ENCODE results near the gene RHEB.

RHEB gene

GRCh38 chr7:151477867-151478266, 41.8 kb downstream of the RHEB start:
- DNase-seq (ENCODE audit: low read depth in 1 of 2, low spot score in 1 of 2), result no peak

DNA sequence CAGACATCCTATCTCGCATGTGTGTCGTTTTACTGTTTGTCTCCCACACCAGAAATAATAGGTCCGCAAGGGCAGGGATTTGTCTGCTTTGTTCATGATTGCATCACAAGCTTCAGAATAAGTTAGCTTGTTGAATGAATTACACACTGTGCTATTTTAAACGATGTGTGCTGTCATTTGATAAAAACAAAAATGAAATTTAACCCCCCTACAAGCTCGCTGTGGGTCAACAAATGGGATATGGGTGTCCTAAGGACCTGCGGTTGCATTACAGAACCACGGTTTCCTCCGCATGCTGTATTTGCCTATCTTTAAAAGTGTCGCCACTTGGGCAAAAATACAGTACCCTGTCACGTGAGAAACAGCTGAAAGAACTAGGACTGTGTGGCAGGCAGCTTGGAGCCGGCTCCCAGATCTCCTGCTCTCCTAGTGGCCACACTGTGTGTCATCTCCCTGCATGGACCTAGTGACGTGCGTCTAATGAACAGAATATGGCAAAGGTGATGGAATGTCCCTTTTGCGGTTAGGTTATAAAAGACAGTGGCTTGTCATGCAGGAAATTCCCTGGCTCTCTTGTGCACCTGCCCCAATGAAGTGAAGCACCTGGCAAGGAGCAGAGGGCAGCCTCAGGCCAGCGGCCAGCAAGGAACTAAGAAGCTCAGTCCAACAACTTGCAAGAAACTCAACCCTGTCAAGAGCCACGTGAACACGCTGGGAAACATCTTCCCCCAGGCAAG, 46.9 kb downstream of the RHEB start:
- no peak for DNase-seq (ENCODE audit: low read depth in 1 of 2, low spot score in 1 of 2)

- DNase-seq (ENCODE audit: low read depth in 1 of 2, low spot score in 1 of 2), result no peak
Observed at GRCh38 chr7:151470711-151471110, 49.0 kb downstream of the RHEB start.

- no peak for DNase-seq (ENCODE audit: low read depth in 1 of 2, low spot score in 1 of 2)
Observed at GRCh38 chr7:151469281-151469680, 50.4 kb downstream of the RHEB start.

DNA sequence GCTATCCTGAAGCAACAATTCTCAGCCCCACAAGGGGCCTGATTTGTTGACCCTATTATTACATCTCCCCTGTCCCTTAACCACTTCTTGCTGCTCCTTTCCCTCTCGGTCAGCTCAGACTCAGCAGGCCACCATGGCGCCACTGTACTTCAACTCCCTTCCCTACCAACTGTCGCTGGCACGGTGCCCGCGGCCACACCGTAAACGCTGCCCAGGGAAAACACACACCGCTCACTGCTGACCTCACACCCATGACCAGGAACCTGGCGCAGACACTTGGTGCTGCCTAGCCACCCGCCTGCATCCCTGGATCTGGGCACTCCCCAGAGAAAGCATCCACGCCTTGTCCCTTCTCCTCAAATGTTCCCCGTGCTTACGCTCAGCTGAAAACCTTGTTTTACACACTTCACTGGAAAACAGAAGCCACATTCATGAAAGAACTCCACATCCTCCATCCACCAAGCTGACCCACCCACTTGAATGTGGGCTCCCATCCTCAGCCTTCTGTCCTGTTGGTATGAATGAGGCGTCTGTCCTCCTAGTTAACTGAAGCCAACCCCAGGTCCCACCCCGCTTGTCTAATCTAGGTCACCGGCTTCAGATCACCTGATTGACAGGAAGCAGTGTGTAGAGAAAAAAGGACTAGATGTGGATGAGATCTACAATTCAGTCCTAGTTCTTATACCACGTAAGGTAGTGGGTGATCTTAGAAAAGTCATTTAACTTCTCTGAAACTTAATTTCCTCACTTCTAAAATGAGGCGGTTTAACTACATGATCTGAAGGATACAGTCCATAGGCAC, 51.3 kb downstream of the RHEB start:
- DNase-seq (ENCODE audit: low read depth in 1 of 2, low spot score in 1 of 2), result no peak

DNA sequence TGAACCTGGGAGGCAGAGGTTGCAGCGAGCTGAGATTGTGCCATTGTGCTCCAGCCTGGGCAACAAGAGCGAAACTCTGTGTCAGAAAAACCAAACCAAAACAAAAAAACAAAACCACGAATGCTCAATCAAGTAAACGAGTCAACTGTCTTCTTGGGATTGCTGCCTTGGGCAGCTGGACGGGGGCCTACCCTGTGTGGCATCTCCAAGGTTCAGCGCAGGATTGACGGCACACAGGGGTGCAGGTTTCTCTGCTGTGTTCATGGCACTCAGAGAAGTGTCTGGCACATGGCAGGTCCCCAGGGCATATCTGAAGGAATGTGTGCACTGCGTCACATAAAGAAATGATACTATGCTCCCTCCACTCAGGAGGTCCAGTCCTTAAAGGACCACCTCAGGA, 54.5 kb downstream of the RHEB start:
- no peak for DNase-seq (ENCODE audit: low read depth in 1 of 2, low spot score in 1 of 2)

- DNase-seq (ENCODE audit: low read depth in 1 of 2, low spot score in 1 of 2), result no peak
Observed at GRCh38 chr7:151462306-151462779, 57.4 kb downstream of the RHEB start.

- DNase-seq (ENCODE audit: low read depth in 1 of 2, low spot score in 1 of 2), result no peak
Observed at GRCh38 chr7:151461942-151462230, 57.8 kb downstream of the RHEB start.

DNA sequence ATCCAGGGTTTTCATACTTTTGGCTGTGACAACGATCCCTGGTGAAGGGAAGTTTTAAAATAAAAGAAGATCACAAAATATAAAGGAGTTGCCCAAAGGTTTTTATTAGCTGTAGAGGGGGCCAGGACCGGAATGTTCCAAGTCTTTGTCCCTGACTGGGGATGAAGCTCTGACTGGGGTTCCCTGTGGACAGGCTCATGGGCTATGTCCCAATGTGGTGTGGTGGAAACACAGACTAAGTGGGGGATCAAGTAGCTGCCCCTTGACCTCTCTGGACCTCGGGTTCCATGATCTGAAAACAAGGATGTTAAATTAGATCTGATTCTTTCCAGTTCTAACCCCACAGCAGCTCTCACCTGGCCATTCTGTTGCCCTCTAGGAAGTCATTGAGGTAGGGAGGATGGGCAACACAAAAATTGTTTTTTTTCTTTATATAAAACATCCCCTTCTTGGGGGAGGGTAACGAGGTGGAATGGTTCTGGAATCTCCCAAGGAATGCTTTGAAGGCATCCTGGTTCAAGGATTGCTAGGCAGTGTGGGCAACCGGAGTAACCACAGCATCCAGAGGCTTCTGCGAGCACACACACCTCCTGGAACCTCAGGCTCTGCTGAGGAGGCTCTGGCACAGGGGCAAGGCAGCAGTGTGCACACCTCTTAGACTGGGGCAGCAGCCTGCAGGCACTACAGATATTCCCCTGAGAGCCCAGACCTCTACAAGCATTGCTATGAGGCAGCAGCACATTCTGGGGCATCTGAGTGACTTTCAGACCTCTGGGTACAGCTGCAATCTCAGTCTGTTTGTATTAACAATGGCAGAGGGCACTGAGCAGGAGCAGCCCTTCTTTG, 58.4 kb downstream of the RHEB start:
- DNase-seq (ENCODE audit: low read depth in 1 of 2, low spot score in 1 of 2), result no peak

DNA sequence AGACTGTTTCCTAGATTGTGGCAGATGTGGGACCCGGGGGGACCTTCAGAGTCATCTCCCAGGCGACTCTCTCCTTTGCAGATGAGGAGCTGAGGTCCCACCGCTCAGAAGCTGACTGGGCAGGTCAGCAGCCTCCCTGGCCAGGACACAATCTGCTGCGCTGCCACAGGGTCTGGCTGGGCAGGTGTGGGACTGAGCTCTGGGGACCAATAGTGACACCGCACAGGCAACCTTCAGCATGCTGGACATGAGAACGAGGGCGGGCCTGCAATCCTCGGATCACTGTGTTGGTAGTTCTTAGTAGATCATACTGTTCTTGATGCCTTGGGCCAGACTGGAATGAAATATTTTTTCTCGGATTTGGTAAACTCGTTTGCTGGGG, 59.2 kb downstream of the RHEB start:
- DNase-seq (ENCODE audit: low read depth in 1 of 2, low spot score in 1 of 2), result no peak

GRCh38 chr7:151459726-151460473, 59.8 kb downstream of the RHEB start:
- DNase-seq (ENCODE audit: low read depth in 1 of 2, low spot score in 1 of 2), result no peak

- DNase-seq (ENCODE audit: low read depth in 1 of 2, low spot score in 1 of 2), result no peak
Observed at GRCh38 chr7:151457534-151457933, 62.2 kb downstream of the RHEB start.

DNA sequence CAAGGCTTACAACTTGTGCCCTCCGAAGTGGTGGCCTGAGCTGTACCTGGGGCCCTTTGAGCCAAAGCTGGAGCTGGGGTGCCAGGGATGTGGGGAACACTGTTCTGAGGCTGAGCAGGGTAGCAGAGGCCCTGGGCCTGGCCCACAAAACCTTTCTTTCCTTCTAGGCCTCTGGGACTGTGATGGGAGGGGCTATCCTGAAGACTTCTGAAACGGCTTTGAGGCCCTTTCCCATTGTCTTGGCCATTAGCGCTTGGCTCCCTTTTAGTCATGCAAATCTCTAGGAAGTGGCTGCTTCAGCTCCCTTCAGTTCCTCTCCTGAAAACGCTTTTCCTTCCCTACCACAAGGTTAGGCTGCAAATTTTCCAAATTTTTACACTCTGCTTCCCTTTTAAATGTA, 62.9 kb downstream of the RHEB start:
- no peak for DNase-seq (ENCODE audit: low read depth in 1 of 2, low spot score in 1 of 2)

GRCh38 chr7:151456276-151456675, 63.4 kb downstream of the RHEB start:
- DNase-seq (ENCODE audit: low read depth in 1 of 2, low spot score in 1 of 2), result no peak

- DNase-seq (ENCODE audit: low read depth in 1 of 2, low spot score in 1 of 2), result no peak
Observed at GRCh38 chr7:151455690-151456089, 64.0 kb downstream of the RHEB start.

GRCh38 chr7:151454932-151455530, 64.7 kb downstream of the RHEB start:
- DNase-seq (ENCODE audit: low read depth in 1 of 2, low spot score in 1 of 2), result no peak

- DNase-seq (ENCODE audit: low read depth in 1 of 2, low spot score in 1 of 2), result no peak
Observed at GRCh38 chr7:151454305-151454704, 65.4 kb downstream of the RHEB start.

- DNase-seq (ENCODE audit: low read depth in 1 of 2, low spot score in 1 of 2), result no peak
Observed at GRCh38 chr7:151453326-151453791, 66.3 kb downstream of the RHEB start.

GRCh38 chr7:151452680-151453325, 66.9 kb downstream of the RHEB start:
- no peak for DNase-seq (ENCODE audit: low read depth in 1 of 2, low spot score in 1 of 2)

All from activated T-helper 1 cell treated with anti-CD3 and anti-CD28 coated beads, Interleukin-2, amount 50 U/mL, for 16 hours (primary cell).